NB4 (cell line): ENCODE results near the gene APOBEC2.

Experiments used
- CTCF ChIP-seq: IDR thresholded peaks from one replicate; pipeline ENCODE4 v1.5.1; 2012; ENCODE audit warnings: low read depth, low read length
- MAX ChIP-seq: IDR thresholded peaks from 2 replicates; pipeline ENCODE4 v1.6.1; 2011; ENCODE audit warnings: low read depth, low read length
- MYC ChIP-seq: IDR thresholded peaks from 2 replicates; pipeline ENCODE4 v1.6.1; 2011; ENCODE audit warnings: low read depth, low read length
- POLR2A ChIP-seq: IDR thresholded peaks from 2 replicates; pipeline ENCODE4 v1.6.1; 2011; ENCODE audit warnings: mild to moderate bottlenecking; ENCODE audit not compliant: insufficient read length; ENCODE audit errors: extremely low read depth

DNA sequence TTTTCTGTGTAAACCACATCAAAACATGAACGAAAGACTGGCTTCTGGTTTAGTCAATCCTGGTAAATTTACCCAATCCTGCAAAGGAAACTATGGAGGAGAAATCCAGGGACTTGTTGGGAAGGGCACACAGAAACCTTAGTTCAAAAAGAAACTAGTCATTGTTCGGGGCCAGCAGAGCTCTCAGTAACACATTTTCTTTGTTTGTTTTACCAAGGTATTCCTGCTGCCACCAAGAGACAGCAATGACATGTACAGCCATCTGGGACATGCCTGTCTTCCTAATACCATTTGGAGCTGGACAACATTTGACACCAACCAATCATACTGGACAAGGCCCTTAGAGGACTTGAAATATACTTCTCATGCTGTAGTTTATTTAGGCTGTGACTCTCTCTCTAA, 10.9 kb downstream of the APOBEC2 start:
- TF ChIP-seq CTCF (no peak), MYC (no peak), MAX (no peak), POLR2A (no peak)
